ENCODE results near the gene FBXL4. TPM values are rescaled to one million over a fixed set of nuclear protein-coding genes. Genes with fewer than 3 reads are reported as not detected.

FBXL4 gene
- total RNA-seq, 1 donor from 2014 or later = 15.3 TPM

DNA sequence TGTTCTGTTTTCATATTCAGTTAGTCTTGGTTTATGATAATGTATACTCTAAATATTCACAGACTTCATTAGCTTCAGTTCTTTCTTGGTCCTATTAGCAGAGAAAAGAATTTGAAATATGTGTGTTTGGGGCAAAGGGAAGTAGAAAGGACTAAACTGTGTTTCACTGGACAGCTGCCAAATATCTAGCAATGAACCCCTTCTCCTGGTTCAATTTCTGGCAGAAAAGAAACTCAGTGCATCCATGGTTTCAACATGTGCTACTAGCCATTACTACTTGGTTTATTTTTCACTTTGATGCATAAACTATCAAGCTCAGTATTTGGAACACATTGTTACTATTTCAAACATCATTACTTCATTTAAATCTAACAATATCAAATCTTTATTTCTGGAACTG lies 43.6 kb downstream of the FBXL4 start:
- H3K27me3 Mint-ChIP-seq (ENCODE audit: unreplicated experiment) = no peaks in the 10 kb centered on the region
- no peak overlapping the region for H3K27ac Mint-ChIP-seq (ENCODE audit: unreplicated experiment)
- TF ChIP-seq, protein P1, sequence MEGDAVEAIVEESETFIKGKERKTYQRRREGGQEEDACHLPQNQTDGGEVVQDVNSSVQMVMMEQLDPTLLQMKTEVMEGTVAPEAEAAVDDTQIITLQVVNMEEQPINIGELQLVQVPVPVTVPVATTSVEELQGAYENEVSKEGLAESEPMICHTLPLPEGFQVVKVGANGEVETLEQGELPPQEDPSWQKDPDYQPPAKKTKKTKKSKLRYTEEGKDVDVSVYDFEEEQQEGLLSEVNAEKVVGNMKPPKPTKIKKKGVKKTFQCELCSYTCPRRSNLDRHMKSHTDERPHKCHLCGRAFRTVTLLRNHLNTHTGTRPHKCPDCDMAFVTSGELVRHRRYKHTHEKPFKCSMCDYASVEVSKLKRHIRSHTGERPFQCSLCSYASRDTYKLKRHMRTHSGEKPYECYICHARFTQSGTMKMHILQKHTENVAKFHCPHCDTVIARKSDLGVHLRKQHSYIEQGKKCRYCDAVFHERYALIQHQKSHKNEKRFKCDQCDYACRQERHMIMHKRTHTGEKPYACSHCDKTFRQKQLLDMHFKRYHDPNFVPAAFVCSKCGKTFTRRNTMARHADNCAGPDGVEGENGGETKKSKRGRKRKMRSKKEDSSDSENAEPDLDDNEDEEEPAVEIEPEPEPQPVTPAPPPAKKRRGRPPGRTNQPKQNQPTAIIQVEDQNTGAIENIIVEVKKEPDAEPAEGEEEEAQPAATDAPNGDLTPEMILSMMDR (IDR thresholded peaks at IDR 0.05; ENCODE audit: unreplicated experiment) = no peak
- H3K9me3 Mint-ChIP-seq (ENCODE audit: unreplicated experiment) = no peaks in the 10 kb centered on the region
- H3K4me1 Mint-ChIP-seq (ENCODE audit: unreplicated experiment) = peaks cover 9% of the 10 kb centered on the region
- H3K36me3 Mint-ChIP-seq (ENCODE audit: low read depth, unreplicated experiment) = peaks cover 12% of the 10 kb centered on the region
- no peak for DNase-seq (ENCODE audit: low spot score)
- H3K4me3 Mint-ChIP-seq (ENCODE audit: unreplicated experiment) = no peak overlapping the region

DNA sequence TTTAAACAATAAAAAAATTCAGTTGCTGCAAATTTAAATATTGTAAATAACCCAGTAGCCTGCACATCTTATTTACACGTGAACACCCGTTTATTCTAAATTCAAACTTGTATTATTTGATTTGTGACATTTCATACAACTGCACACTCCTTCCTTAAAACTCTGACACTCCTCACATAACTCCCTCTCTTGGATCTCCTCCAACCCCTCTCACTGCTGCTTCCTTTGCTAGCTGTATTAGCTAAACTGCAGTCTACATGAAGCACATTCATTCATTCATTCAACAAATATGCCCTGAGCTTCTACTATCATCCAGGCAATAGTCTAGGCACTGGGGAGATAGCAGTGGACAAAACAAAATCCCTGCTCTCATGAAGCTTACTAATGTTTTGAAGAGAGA lies 47.0 kb downstream of the FBXL4 start:
- TF ChIP-seq, protein P1 (IDR thresholded peaks at IDR 0.05; ENCODE audit: unreplicated experiment) = no peak
- H3K4me3 Mint-ChIP-seq (ENCODE audit: unreplicated experiment) = no peak overlapping the region
- no peak for DNase-seq (ENCODE audit: low spot score)
- H3K27me3 Mint-ChIP-seq (ENCODE audit: unreplicated experiment) = no peaks in the 10 kb centered on the region
- peaks cover 20% of the 10 kb centered on the region for H3K36me3 Mint-ChIP-seq (ENCODE audit: low read depth, unreplicated experiment)
- no peak overlapping the region for H3K27ac Mint-ChIP-seq (ENCODE audit: unreplicated experiment)
- peaks cover 6% of the 10 kb centered on the region for H3K4me1 Mint-ChIP-seq (ENCODE audit: unreplicated experiment)
- H3K9me3 Mint-ChIP-seq (ENCODE audit: unreplicated experiment) = no peaks in the 10 kb centered on the region

DNA sequence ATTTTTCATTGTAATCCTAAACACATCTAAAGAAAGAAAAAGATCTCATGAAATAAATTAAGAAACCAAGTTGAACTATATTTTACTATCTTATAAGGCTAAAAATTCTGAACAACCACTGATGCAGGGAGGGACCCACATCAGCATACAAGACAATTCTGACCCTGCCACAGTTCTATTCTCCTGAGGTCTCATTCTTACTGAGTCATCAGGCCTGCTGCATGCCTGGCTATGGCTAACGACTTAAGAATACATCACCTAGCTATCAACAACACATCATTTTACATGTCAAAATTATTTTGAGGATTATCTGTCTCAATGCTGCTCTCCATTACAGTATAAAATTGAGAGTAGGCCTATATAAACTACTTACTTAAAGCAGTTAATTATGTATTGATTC lies 52.9 kb downstream of the FBXL4 start:
- TF ChIP-seq, protein P1 (IDR thresholded peaks at IDR 0.05; ENCODE audit: unreplicated experiment) = no peak
- no peak for DNase-seq (ENCODE audit: low spot score)
- Mint-ChIP-seq H3K27me3 (ENCODE audit: unreplicated experiment) (no peaks in the 10 kb centered on the region), H3K36me3 (ENCODE audit: low read depth, unreplicated experiment) (peaks cover 26% of the 10 kb centered on the region), H3K27ac (ENCODE audit: unreplicated experiment) (no peak overlapping the region), H3K4me1 (ENCODE audit: unreplicated experiment) (peaks cover 6% of the 10 kb centered on the region), H3K4me3 (ENCODE audit: unreplicated experiment) (no peak overlapping the region), H3K9me3 (ENCODE audit: unreplicated experiment) (no peaks in the 10 kb centered on the region)

DNA sequence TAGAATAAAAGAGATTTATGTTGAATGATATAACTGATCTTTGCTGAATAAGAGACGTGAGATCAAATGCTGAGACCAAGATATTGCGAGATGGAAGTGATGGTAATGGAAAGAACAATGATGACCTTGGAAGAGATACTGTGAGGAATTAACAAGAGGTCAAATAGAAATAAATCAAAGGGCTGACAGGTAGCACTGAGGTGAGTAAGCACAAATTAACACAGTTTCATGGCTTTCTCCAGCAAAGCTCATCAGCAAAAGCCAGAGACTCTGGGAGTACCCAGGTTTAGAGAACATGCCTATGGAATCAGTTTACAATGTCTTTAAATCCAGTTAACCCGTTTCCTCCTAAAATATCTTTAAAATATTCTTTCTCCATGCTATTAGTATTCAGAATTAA lies 60.1 kb downstream of the FBXL4 start:
- Mint-ChIP-seq H3K9me3 (ENCODE audit: unreplicated experiment) (no peaks in the 10 kb centered on the region), H3K27me3 (ENCODE audit: unreplicated experiment) (peaks cover 1% of the 10 kb centered on the region), H3K4me1 (ENCODE audit: unreplicated experiment) (no peaks in the 10 kb centered on the region), H3K36me3 (ENCODE audit: low read depth, unreplicated experiment) (peaks cover 7% of the 10 kb centered on the region), H3K4me3 (ENCODE audit: unreplicated experiment) (no peak overlapping the region), H3K27ac (ENCODE audit: unreplicated experiment) (no peak overlapping the region)
- DNase-seq (ENCODE audit: low spot score) = no peak
- TF ChIP-seq, protein P1 (IDR thresholded peaks at IDR 0.05; ENCODE audit: unreplicated experiment) = no peak

DNA sequence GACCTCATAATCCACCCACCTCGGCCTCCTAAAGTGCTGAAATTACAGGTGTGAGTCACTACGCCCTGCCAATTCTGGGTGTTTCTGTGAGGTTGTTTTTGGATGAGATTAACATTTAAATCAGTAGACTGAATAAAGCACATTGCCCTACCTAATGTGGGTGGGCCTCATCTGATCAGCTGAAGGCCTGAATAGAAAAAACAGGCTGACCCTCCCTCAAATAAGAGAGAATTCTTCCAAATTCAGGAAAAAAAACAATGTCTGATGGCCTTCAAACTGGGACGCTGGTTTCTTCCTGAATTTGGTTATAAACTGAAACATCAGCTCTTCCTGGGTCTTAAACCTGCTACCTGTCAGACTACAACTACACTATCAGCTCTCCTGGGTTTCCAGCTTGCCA lies 62.4 kb downstream of the FBXL4 start:
- TF ChIP-seq, protein P1 (IDR thresholded peaks at IDR 0.05; ENCODE audit: unreplicated experiment) = no peak

More for the DNA sequence above, 62.4 kb downstream of the FBXL4 start:
- Mint-ChIP-seq H3K27ac (ENCODE audit: unreplicated experiment) (no peak overlapping the region), H3K4me1 (ENCODE audit: unreplicated experiment) (no peaks in the 10 kb centered on the region), H3K9me3 (ENCODE audit: unreplicated experiment) (no peaks in the 10 kb centered on the region), H3K27me3 (ENCODE audit: unreplicated experiment) (peaks cover 1% of the 10 kb centered on the region), H3K4me3 (ENCODE audit: unreplicated experiment) (no peak overlapping the region), H3K36me3 (ENCODE audit: low read depth, unreplicated experiment) (peaks cover 5% of the 10 kb centered on the region)
- no peak for DNase-seq (ENCODE audit: low spot score)
